Uterus (tissue), 2 donors: ENCODE data around the gene CCDC171.

Experiments used
- CTCF ChIP-seq, 4 experiments: fragments of 200-600 bp in 2 of 4; fragments of 450-650 bp in 2 of 4; sonication (generic) in 2 of 4; IDR thresholded peaks; one replicate each; pipeline ENCODE4 v1.5.1; 2016 to 2019; ENCODE audit warnings: antibody characterized with exemption in 4 of 4, mild to moderate bottlenecking in 2 of 4, moderate library complexity in 1 of 4
- POLR2A ChIP-seq, 2 donors: fragments of 450-650 bp; IDR thresholded peaks; one replicate each; pipeline ENCODE4 v1.6.1; 2016; ENCODE audit warnings: antibody characterized with exemption in 2 of 2, mild to moderate bottlenecking in 1 of 2, moderate library complexity in 1 of 2

GRCh38 chr9:15867334-15867733, 314.5 kb downstream of the CCDC171 start:
- TF ChIP-seq CTCF (IDR thresholded peaks at IDR 0.05) (no peak), POLR2A (IDR thresholded peaks at IDR 0.05) (no peak)
